GM23338 (cell line): Measurements from ENCODE around the gene HAS3. TPM values are rescaled to one million over a fixed set of nuclear protein-coding genes. Genes with fewer than 3 reads are reported as not detected.

Source experiments
- ATAC-seq: fragments of 200-7000 bp; cut with Tn5 transposase; 3 replicates; pipeline ENCODE4 v1.9.1; 2020
- DNase-seq: peaks from one replicate; pipeline ENCODE4 v3.0.0-alpha.2; 2015; ENCODE audit warnings: low spot score
- H2AFZ ChIP-seq: fragments of 200-600 bp; sonication (generic); 2 replicates; pipeline ENCODE4 v1.8.0; 2016; ENCODE audit warnings: antibody characterized with exemption, mild to moderate bottlenecking, moderate library complexity
- H3F3A ChIP-seq: fragments of 200-600 bp; sonication (generic); replicated peaks from 2 replicates; pipeline ENCODE4 v1.8.0; 2017; ENCODE audit warnings: antibody characterized with exemption, mixed run types, low read depth
- H3K27ac ChIP-seq: fragments of 200-600 bp; sonication (generic); 2 replicates; pipeline ENCODE4 v1.6.1; 2016; ENCODE audit warnings: low read depth
- H3K27me3 ChIP-seq: fragments of 200-600 bp; sonication (generic); 2 replicates; pipeline ENCODE4 v1.8.0; 2016; ENCODE audit warnings: mild to moderate bottlenecking, mixed run types, moderate library complexity; ENCODE audit not compliant: insufficient read depth
- H3K36me3 ChIP-seq: fragments of 200-600 bp; sonication (generic); 2 replicates; pipeline ENCODE4 v1.8.0; 2016; ENCODE audit warnings: mild to moderate bottlenecking; ENCODE audit not compliant: insufficient read depth
- H3K4me1 ChIP-seq: fragments of 200-600 bp; sonication (generic); 2 replicates; pipeline ENCODE4 v1.8.0; 2016; ENCODE audit warnings: mild to moderate bottlenecking, moderate library complexity; ENCODE audit not compliant: insufficient read depth
- H3K4me2 ChIP-seq: fragments of 200-600 bp; sonication (generic); 2 replicates; pipeline ENCODE4 v1.7.1; 2017; ENCODE audit warnings: mixed run types
- H3K4me3 ChIP-seq: fragments of 200-600 bp; sonication (generic); 2 replicates; pipeline ENCODE4 v1.6.1; 2016; ENCODE audit warnings: mixed run types
- H3K79me2 ChIP-seq: fragments of 200-600 bp; sonication (generic); replicated peaks from 2 replicates; pipeline ENCODE4 v1.8.0; 2017; ENCODE audit warnings: mild to moderate bottlenecking; ENCODE audit not compliant: insufficient read depth
- H3K9me2 ChIP-seq: fragments of 200-600 bp; sonication (generic); 2 replicates; pipeline ENCODE4 v1.8.0; 2017; ENCODE audit not compliant: insufficient read depth
- H4K20me1 ChIP-seq: fragments of 200-600 bp; sonication (generic); replicated peaks from 2 replicates; pipeline ENCODE4 v1.8.0; 2017; ENCODE audit warnings: mild to moderate bottlenecking; ENCODE audit not compliant: insufficient read depth
- H3K27ac Mint-ChIP-seq: 2 replicates; pipeline ENCODE4 v1.8.0; 2020; ENCODE audit warnings: inconsistent platforms, mild to moderate bottlenecking, moderate library complexity, mixed read lengths
- H3K27me3 Mint-ChIP-seq: 3 replicates; pipeline ENCODE4 v1.8.0; 2022; ENCODE audit warnings: low read depth, mild to moderate bottlenecking, moderate library complexity, mixed read lengths, inconsistent platforms; ENCODE audit not compliant: insufficient read depth, poor library complexity
- H3K36me3 Mint-ChIP-seq: 3 replicates; pipeline ENCODE4 v1.8.0; 2021; ENCODE audit warnings: low read depth, mild to moderate bottlenecking, inconsistent platforms, moderate library complexity, mixed read lengths
- H3K4me1 Mint-ChIP-seq: 3 replicates; pipeline ENCODE4 v1.8.0; 2020; ENCODE audit warnings: mild to moderate bottlenecking, inconsistent platforms, mixed read lengths
- H3K4me3 Mint-ChIP-seq: 3 replicates; pipeline ENCODE4 v1.8.0; 2021; ENCODE audit warnings: moderate library complexity, mild to moderate bottlenecking, inconsistent platforms, mixed read lengths
- H3K9me3 Mint-ChIP-seq: 3 replicates; pipeline ENCODE4 v1.8.0; 2020; ENCODE audit warnings: moderate library complexity, mild to moderate bottlenecking, inconsistent platforms, mixed read lengths
- CREB1 ChIP-seq: fragments of 250-450 bp; sonication (Bioruptor Pico); IDR thresholded peaks from 2 replicates; pipeline ENCODE4 v1.5.0; 2020; ENCODE audit warnings: low read depth, mild to moderate bottlenecking, moderate library complexity
- ETS1 ChIP-seq: IDR thresholded peaks from 2 replicates; pipeline ENCODE4 v1.6.1; 2016; ENCODE audit warnings: antibody characterized with exemption
- EZH2 ChIP-seq: fragments of 200-600 bp; sonication (generic); IDR thresholded peaks from one replicate; pipeline ENCODE4 v1.8.0; 2017; ENCODE audit warnings: antibody characterized with exemption, mild to moderate bottlenecking, low read depth; ENCODE audit not compliant: unreplicated experiment
- EZH2phosphoT487 ChIP-seq: fragments of 200-600 bp; sonication (generic); IDR thresholded peaks from one replicate; pipeline ENCODE4 v1.8.1; 2018; ENCODE audit warnings: antibody characterized with exemption; ENCODE audit not compliant: unreplicated experiment
- JUNB ChIP-seq: IDR thresholded peaks from one replicate; pipeline ENCODE4 v1.6.1; 2016; ENCODE audit warnings: antibody characterized with exemption; ENCODE audit not compliant: unreplicated experiment
- NANOG ChIP-seq: IDR thresholded peaks from 2 replicates; pipeline ENCODE4 v1.6.1; 2016; ENCODE audit warnings: antibody characterized with exemption, borderline replicate concordance
- POLR2AphosphoS5 ChIP-seq: IDR thresholded peaks from 2 replicates; pipeline ENCODE4 v1.6.1; 2016; ENCODE audit warnings: antibody characterized with exemption, low read depth
- STAT1 ChIP-seq: IDR thresholded peaks from one replicate; pipeline ENCODE4 v1.6.1; 2016; ENCODE audit warnings: antibody characterized with exemption; ENCODE audit not compliant: unreplicated experiment
- ZNF114 ChIP-seq: fragments of 250-450 bp; sonication (Bioruptor Pico); IDR thresholded peaks from 2 replicates; pipeline ENCODE4 v1.5.0; 2020; ENCODE audit warnings: mild to moderate bottlenecking, moderate library complexity
- ZNF331 ChIP-seq: fragments of 250-450 bp; sonication (Bioruptor Pico); IDR thresholded peaks from 2 replicates; pipeline ENCODE4 v1.5.0; 2020; ENCODE audit warnings: low read depth, mild to moderate bottlenecking, moderate library complexity
- ZNF462 ChIP-seq: fragments of 250-450 bp; sonication (Bioruptor Pico); IDR thresholded peaks from 2 replicates; pipeline ENCODE4 v1.5.0; 2020; ENCODE audit warnings: mild to moderate bottlenecking, moderate library complexity
- polyA plus RNA-seq: library from polyadenylated mRNA; unstranded; fragments of >200 nt; fragmentation: Nextera tagmentation; extraction: Ambion mirVana; gene quantifications from 2 replicates; pipeline ENCODE4 v1.2.1, GENCODE V29; 2016
- total RNA-seq: library from RNA; depleted of rRNA; stranded (reverse); fragments of >200 nt; shearing (Covaris generic); gene quantifications from 2 replicates; pipeline ENCODE4 v1.2.3, GENCODE V29; 2014
- TF ChIP-seq, protein P1 (sequence below): IDR thresholded peaks from one replicate; pipeline ENCODE4 v1.6.1; 2018; ENCODE audit warnings: antibody characterized with exemption; ENCODE audit not compliant: unreplicated experiment

The HAS3 gene
- total and polyA plus RNA-seq, 2 experiments from 2014 or later: 7.3 to 54.9 TPM

DNA sequence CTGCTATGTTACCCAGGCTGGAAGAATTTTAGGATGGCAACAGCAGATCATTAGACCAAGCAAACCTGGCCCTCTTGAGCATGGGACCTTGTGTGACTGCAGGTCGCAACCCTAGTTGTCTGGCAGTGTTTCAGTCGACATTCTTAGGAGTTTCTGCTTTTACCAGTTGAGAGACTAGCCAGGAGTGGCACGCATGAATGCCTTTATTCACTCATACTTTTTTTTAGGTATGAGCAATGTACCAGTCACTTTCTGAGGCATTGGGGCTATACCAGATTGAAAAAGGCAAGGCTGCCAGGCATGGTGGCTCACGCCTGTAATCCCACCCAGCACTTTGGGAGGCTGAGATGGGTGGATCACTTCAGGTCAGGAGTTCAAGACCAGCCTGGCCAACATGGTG lies 28.2 kb upstream of the HAS3 start:
- H3K27me3 Mint-ChIP-seq: peaks cover 13% of the 10 kb centered on the region
- no peaks in the 10 kb centered on the region for H3K79me2 ChIP-seq
- H3F3A ChIP-seq: peaks cover 7% of the 10 kb centered on the region
- H3K36me3 Mint-ChIP-seq: no peaks in the 10 kb centered on the region
- no peaks in the 10 kb centered on the region for H3K27me3 ChIP-seq
- H2AFZ ChIP-seq: no peak overlapping the region
- TF ChIP-seq ZNF331 (CRISPR knock-in tag) (no peak), EZH2phosphoT487 (no peak), CREB1 (CRISPR knock-in tag) (no peak), EZH2 (no peak), ETS1 (no peak), JUNB (no peak), NANOG (no peak), STAT1 (no peak)
- TF ChIP-seq, protein P1, sequence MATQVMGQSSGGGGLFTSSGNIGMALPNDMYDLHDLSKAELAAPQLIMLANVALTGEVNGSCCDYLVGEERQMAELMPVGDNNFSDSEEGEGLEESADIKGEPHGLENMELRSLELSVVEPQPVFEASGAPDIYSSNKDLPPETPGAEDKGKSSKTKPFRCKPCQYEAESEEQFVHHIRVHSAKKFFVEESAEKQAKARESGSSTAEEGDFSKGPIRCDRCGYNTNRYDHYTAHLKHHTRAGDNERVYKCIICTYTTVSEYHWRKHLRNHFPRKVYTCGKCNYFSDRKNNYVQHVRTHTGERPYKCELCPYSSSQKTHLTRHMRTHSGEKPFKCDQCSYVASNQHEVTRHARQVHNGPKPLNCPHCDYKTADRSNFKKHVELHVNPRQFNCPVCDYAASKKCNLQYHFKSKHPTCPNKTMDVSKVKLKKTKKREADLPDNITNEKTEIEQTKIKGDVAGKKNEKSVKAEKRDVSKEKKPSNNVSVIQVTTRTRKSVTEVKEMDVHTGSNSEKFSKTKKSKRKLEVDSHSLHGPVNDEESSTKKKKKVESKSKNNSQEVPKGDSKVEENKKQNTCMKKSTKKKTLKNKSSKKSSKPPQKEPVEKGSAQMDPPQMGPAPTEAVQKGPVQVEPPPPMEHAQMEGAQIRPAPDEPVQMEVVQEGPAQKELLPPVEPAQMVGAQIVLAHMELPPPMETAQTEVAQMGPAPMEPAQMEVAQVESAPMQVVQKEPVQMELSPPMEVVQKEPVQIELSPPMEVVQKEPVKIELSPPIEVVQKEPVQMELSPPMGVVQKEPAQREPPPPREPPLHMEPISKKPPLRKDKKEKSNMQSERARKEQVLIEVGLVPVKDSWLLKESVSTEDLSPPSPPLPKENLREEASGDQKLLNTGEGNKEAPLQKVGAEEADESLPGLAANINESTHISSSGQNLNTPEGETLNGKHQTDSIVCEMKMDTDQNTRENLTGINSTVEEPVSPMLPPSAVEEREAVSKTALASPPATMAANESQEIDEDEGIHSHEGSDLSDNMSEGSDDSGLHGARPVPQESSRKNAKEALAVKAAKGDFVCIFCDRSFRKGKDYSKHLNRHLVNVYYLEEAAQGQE: no peak
- H3K4me1 ChIP-seq: peaks cover 69% of the 10 kb centered on the region
- DNase-seq: no peak
- H3K4me1 Mint-ChIP-seq: peaks cover 41% of the 10 kb centered on the region
- no peaks in the 10 kb centered on the region for H3K9me3 Mint-ChIP-seq
- no peaks in the 10 kb centered on the region for H3K9me2 ChIP-seq
- H3K36me3 ChIP-seq: no peaks in the 10 kb centered on the region
- H3K4me3 Mint-ChIP-seq: no peak overlapping the region
- H3K27ac ChIP-seq: peak overlapping the region; percentile 95
- no peaks in the 10 kb centered on the region for H4K20me1 ChIP-seq
- no peak for ATAC-seq
- H3K4me2 ChIP-seq: peak overlapping the region; percentile 55; the same call in 1 of the 2 replicates
- peak overlapping the region; percentile 0; the same call in 1 of the 2 replicates for H3K27ac Mint-ChIP-seq
- H3K4me3 ChIP-seq: no peak overlapping the region

DNA sequence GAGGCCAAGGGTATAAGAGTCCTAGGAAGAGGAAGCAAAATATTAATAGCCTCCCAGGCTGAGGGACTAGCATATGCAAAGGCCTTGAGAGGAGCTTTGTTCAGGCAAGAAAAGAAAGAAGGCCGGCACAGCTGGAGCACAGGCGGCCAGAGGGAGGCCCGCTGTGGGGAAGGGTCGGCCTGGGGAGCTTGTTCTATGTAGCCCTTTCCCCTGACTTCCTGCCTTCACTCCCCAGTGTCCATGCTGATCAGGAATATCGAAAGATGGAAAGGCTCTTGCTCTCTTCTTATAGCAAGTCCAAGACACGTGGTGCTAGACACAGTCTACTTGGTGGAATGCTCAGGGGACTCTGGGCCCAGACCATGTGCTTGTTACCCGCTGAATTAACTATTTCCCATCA lies 27.4 kb upstream of the HAS3 start:
- Histone ChIP-seq H3K27ac (peak overlapping the region; percentile 95), H3K36me3 (no peaks in the 10 kb centered on the region), H4K20me1 (no peaks in the 10 kb centered on the region), H3K4me3 (no peak overlapping the region), H3K4me1 (peaks cover 63% of the 10 kb centered on the region), H3K4me2 (peak overlapping the region; percentile 55), H3K27me3 (no peaks in the 10 kb centered on the region), H3F3A (peaks cover 6% of the 10 kb centered on the region), H3K79me2 (no peaks in the 10 kb centered on the region), H2AFZ (no peak overlapping the region), H3K9me2 (no peaks in the 10 kb centered on the region)
- DNase-seq (peak; percentile 86), ATAC-seq (peak; percentile 94)
- Mint-ChIP-seq H3K27me3 (peaks cover 13% of the 10 kb centered on the region), H3K4me1 (peaks cover 35% of the 10 kb centered on the region), H3K27ac (peak overlapping the region; percentile 0; the same call in 1 of the 2 replicates), H3K9me3 (no peaks in the 10 kb centered on the region), H3K4me3 (no peak overlapping the region; the same call in 2 of the 3 replicates), H3K36me3 (0 out of 3 replicates have a peak, but pooled peaks cover 5% of the 10 kb centered on the region)
- TF ChIP-seq ZNF462 (CRISPR knock-in tag) (peak; percentile 69), ZNF331 (CRISPR knock-in tag) (no peak), POLR2AphosphoS5 (no peak), CREB1 (CRISPR knock-in tag) (0 out of 2 replicates have a peak, but pooled peaks have one; percentile 24), NANOG (peak; percentile 71; the same call in 1 of the 2 replicates), ZNF114 (0 out of 2 replicates have a peak, but pooled peaks have one; percentile 56)
